ENCODE results near the gene NOXRED1. TPM values are rescaled to one million over a fixed set of nuclear protein-coding genes. Genes with fewer than 3 reads are reported as not detected.

The NOXRED1 gene, protein sequence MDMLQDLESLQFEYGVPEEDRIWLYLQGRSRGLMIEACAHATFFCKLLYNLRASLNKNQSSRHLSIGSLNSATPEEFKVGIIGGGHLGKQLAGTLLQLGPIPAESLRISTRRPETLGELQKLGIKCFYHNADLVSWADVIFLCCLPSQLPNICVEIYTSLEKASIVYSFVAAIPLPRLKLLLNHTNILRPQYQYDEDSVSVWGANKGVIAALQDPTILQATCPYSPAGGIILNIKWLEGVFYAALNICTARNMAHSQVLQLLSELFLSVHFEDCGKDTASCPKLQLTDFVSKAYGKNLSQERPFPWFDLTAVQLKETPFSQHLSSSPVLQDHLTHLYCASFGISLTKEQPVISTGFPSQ
- not detected for polyA plus RNA-seq (2013, experiment 1 of 2)
- not detected for polyA plus RNA-seq (2013, experiment 2 of 2)

GRCh38 chr14:77423423-77423822, at the start of gene NOXRED1:
TSS of gene NOXRED1 (minus strand) at chr14:77423523. CDS start at chr14:77422889, 634 bp downstream.
- 91% methylated on average over 1 of the region's 1 CpG for WGBS
- H3K4me3 ChIP-seq (ENCODE audit: low read length): no peak within 1 kb of the TSS
- H3K27me3 ChIP-seq (ENCODE audit: insufficient read depth, low read length): no peaks in the 10 kb centered on the region
- H3K9ac ChIP-seq (ENCODE audit: low read depth, low read length): no peak within 1 kb of the TSS
- H3K27ac ChIP-seq (ENCODE audit: low read depth, low read length): no peak within 1 kb of the TSS
- H3K4me1 ChIP-seq (ENCODE audit: insufficient read depth, low read length): 0 out of 2 replicates have a peak, but pooled peaks cover 10% of the 10 kb centered on the region
- peaks cover 8% of the 10 kb centered on the region for H3K9me3 ChIP-seq (ENCODE audit: insufficient read depth, low read depth, low read length)
- H3K36me3 ChIP-seq (ENCODE audit: insufficient read depth, low read length): peaks cover 51% of the 10 kb centered on the region

- Histone ChIP-seq H3K4me1 (ENCODE audit: insufficient read depth, low read length) (peaks cover 11% of the 10 kb centered on the region; the same call in 1 of the 2 replicates), H3K9ac (ENCODE audit: low read depth, low read length) (no peak overlapping the region; the same call in 1 of the 2 replicates), H3K27ac (ENCODE audit: low read depth, low read length) (no peak overlapping the region), H3K36me3 (ENCODE audit: insufficient read depth, low read length) (peaks cover 44% of the 10 kb centered on the region), H3K27me3 (ENCODE audit: insufficient read depth, low read length) (no peaks in the 10 kb centered on the region), H3K4me3 (ENCODE audit: low read length) (no peak overlapping the region), H3K9me3 (ENCODE audit: insufficient read depth, low read depth, low read length) (no peaks in the 10 kb centered on the region)
- 80% methylated on average over 5 of the region's 5 CpGs for WGBS
Observed at GRCh38 chr14:77470224-77470870, 47.0 kb upstream of the NOXRED1 start.

DNA sequence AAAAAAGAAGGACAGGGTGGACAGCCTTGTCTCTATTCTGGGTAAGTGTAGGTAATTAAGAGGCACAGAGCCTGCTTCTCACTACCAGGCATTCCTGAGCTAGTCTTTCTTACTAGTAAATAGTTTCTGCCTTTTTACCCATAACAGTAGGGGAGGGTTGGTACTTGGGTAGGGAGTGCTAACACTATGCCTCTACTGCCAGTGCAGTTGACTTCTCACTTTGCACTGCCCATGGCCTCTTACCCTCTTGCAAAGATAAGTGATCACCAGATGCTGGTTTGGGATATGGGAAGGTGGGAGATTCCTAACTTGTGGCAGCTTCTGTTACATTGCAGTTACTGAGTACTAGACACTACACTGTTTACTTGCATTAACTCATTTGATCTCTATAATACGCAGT, 46.2 kb upstream of the NOXRED1 start:
- Histone ChIP-seq H3K27ac (ENCODE audit: low read depth, low read length) (no peak overlapping the region), H3K9me3 (ENCODE audit: insufficient read depth, low read depth, low read length) (no peaks in the 10 kb centered on the region), H3K27me3 (ENCODE audit: insufficient read depth, low read length) (no peaks in the 10 kb centered on the region), H3K4me1 (ENCODE audit: insufficient read depth, low read length) (peaks cover 11% of the 10 kb centered on the region; the same call in 1 of the 2 replicates), H3K9ac (ENCODE audit: low read depth, low read length) (no peak overlapping the region), H3K36me3 (ENCODE audit: insufficient read depth, low read length) (peaks cover 52% of the 10 kb centered on the region), H3K4me3 (ENCODE audit: low read length) (no peak overlapping the region)
- 100% methylated on average over 1 of the region's 1 CpG for WGBS

DNA sequence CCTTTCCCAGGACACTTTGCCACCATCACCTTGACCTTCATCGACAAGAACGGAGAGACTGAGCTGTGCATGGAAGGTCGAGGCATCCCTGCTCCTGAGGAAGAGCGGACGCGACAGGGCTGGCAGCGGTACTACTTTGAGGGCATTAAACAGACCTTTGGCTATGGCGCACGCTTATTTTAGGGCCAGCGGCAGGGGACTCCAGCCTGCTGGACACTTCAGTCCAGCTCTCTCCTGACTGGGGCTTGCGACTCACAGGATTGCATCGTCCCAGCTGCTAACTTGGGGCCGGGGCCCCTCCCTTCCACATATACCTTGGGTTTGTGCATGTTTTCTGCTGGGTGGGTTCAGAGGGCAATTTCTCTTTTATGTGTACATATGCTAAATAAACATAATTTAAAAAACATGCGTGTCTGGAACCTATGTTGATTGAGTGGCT, 45.8 kb upstream of the NOXRED1 start:
- no peaks in the 10 kb centered on the region for H3K27me3 ChIP-seq (ENCODE audit: insufficient read depth, low read length)
- no peak overlapping the region for H3K27ac ChIP-seq (ENCODE audit: low read depth, low read length)
- 90% methylated on average over 14 of the region's 14 CpGs for WGBS
- H3K4me1 ChIP-seq (ENCODE audit: insufficient read depth, low read length): peaks cover 11% of the 10 kb centered on the region; the same call in 1 of the 2 replicates
- no peak overlapping the region for H3K4me3 ChIP-seq (ENCODE audit: low read length)
- H3K9ac ChIP-seq (ENCODE audit: low read depth, low read length): no peak overlapping the region
- no peaks in the 10 kb centered on the region for H3K9me3 ChIP-seq (ENCODE audit: insufficient read depth, low read depth, low read length)
- H3K36me3 ChIP-seq (ENCODE audit: insufficient read depth, low read length): peaks cover 57% of the 10 kb centered on the region

- no peak overlapping the region for H3K4me3 ChIP-seq (ENCODE audit: low read length)
- H3K4me1 ChIP-seq (ENCODE audit: insufficient read depth, low read length): peaks cover 9% of the 10 kb centered on the region; the same call in 1 of the 2 replicates
- H3K27me3 ChIP-seq (ENCODE audit: insufficient read depth, low read length): no peaks in the 10 kb centered on the region
- peaks cover 70% of the 10 kb centered on the region for H3K36me3 ChIP-seq (ENCODE audit: insufficient read depth, low read length)
- H3K27ac ChIP-seq (ENCODE audit: low read depth, low read length): no peak overlapping the region
- H3K9ac ChIP-seq (ENCODE audit: low read depth, low read length): no peak overlapping the region
- 94% methylated on average over 5 of the region's 5 CpGs for WGBS
- H3K9me3 ChIP-seq (ENCODE audit: insufficient read depth, low read depth, low read length): no peaks in the 10 kb centered on the region
Observed at GRCh38 chr14:77467801-77468200, 44.5 kb upstream of the NOXRED1 start.

DNA sequence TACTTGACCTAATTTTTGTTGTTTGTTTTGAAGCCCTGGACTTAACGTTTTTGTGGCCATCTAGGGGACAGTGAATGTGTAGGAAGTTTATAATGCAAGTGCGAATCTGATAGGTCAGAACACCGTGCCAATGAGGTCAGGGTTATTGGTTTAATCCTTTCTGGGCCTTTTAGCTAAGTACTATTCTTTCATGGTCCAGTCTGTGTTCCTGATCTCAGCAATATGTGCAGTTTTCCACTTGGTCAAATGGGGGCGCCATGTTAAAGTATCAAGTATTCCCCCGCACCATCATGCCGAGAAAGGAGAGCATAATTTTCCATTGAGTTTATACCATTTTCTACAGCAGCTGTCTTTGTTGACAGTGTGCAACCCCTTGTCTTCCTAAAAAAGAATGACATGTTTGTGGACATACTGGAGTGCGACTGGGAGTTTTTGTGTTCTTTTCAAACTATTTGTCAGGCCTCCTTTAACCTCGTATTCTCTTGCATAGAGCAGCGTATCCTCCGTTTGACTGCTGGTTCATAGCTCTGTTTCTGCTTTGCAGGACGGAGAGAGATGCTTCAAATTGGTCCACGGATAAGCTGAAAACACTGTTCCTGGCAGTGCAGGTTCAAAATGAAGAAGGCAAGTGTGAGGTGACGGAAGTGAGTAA, 35.9 kb upstream of the NOXRED1 start:
- peak overlapping the region; percentile 85 for H3K4me3 ChIP-seq (ENCODE audit: low read length)
- 51% methylated on average over 13 of the region's 13 CpGs for WGBS
- H3K4me1 ChIP-seq (ENCODE audit: insufficient read depth, low read length): peaks cover 6% of the 10 kb centered on the region; the same call in 1 of the 2 replicates
- no peaks in the 10 kb centered on the region for H3K27me3 ChIP-seq (ENCODE audit: insufficient read depth, low read length)
- no peak overlapping the region for H3K27ac ChIP-seq (ENCODE audit: low read depth, low read length)
- H3K9me3 ChIP-seq (ENCODE audit: insufficient read depth, low read depth, low read length): no peaks in the 10 kb centered on the region
- peaks cover 46% of the 10 kb centered on the region for H3K36me3 ChIP-seq (ENCODE audit: insufficient read depth, low read length)
- peak overlapping the region; percentile 95 for H3K9ac ChIP-seq (ENCODE audit: low read depth, low read length)

- H3K9me3 ChIP-seq (ENCODE audit: insufficient read depth, low read depth, low read length): no peaks in the 10 kb centered on the region
- H3K36me3 ChIP-seq (ENCODE audit: insufficient read depth, low read length): peaks cover 39% of the 10 kb centered on the region
- WGBS: 2% methylated on average over 29 of the region's 29 CpGs
- peak overlapping the region; percentile 93 for H3K27ac ChIP-seq (ENCODE audit: low read depth, low read length)
- peaks cover 6% of the 10 kb centered on the region; the same call in 1 of the 2 replicates for H3K4me1 ChIP-seq (ENCODE audit: insufficient read depth, low read length)
- no peaks in the 10 kb centered on the region for H3K27me3 ChIP-seq (ENCODE audit: insufficient read depth, low read length)
- H3K9ac ChIP-seq (ENCODE audit: low read depth, low read length): peak overlapping the region; percentile 95
- peak overlapping the region; percentile 85 for H3K4me3 ChIP-seq (ENCODE audit: low read length)
Observed at GRCh38 chr14:77458249-77458950, 35.1 kb upstream of the NOXRED1 start.

DNA sequence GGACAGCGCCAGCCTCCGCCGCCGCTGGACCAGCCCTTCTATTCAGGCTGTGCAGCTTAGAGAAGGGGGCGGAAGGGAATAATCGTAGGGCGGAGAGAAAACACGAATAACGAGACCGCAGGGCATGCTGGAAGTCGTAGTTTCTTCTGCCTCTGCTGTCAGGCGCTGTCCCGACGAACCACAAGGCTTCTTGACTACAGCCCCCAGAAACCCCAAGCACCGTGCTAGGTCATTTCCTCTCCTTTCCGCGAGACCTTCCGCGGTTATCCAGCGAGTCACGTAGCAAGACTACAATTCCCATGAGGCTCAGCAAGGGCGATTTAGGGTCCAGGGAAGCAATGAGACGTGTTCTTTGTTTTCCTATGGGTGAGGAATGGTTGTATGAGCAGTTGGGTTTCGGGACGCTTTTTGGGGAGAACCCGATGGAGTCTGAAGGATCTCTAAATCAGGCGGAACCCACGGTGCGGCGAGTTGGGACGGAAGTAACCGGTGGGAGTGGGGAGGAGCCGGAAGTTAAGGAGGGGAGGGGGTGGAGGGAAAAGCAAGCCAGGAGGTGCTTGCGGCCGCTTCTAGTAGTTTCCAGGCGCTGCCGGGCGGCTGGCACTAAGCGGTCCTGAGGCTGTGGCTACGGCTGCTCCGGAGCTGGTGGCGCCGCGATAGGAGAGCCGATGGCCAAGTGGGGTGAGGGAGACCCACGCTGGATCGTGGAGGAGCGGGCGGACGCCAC, 34.4 kb upstream of the NOXRED1 start, which contains the start of the genes AHSA1 and VIPAS39:
Gene AHSA1 (plus strand): TSS at position 572 of the 727 bp plus-strand sequence. CDS start 97 bp downstream, at position 669.
Gene VIPAS39 (minus strand): TSS at position 80 of the 727 bp plus-strand sequence. CDS start 3,499 bp downstream, outside the sequence.
- H3K36me3 ChIP-seq (ENCODE audit: insufficient read depth, low read length): peaks cover 39% of the 10 kb centered on the region
- under 1% methylated on average over 50 of the region's 50 CpGs for WGBS
- H3K27ac ChIP-seq (ENCODE audit: low read depth, low read length): peak within 1 kb of the TSS; percentile 93
- H3K9me3 ChIP-seq (ENCODE audit: insufficient read depth, low read depth, low read length): no peaks in the 10 kb centered on the region
- H3K27me3 ChIP-seq (ENCODE audit: insufficient read depth, low read length): no peaks in the 10 kb centered on the region
- peak within 1 kb of the TSS; percentile 85 for H3K4me3 ChIP-seq (ENCODE audit: low read length)
- peak within 1 kb of the TSS; percentile 95 for H3K9ac ChIP-seq (ENCODE audit: low read depth, low read length)
- peaks cover 6% of the 10 kb centered on the region; the same call in 1 of the 2 replicates for H3K4me1 ChIP-seq (ENCODE audit: insufficient read depth, low read length)

DNA sequence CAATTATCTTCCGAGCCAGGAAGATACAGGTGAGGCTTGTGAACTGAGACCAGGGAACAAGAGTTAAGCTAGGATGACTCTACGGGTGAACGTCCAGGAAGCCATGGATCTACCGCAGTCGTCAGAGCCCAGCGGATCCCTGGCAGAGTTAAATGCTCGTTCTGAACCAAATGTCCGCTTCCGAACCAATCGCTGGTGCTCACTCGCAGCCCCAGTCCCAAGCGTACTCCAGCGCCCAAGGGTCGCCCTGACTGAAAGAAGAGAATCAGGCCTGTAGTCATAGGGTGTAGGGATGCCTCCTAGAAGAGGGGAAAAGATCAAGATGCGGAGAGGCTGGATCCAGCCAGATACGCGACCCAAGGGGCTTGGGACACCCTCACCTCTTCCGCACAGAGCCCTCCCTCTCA, 33.8 kb upstream of the NOXRED1 start:
- H3K27me3 ChIP-seq (ENCODE audit: insufficient read depth, low read length): no peaks in the 10 kb centered on the region
- peaks cover 36% of the 10 kb centered on the region for H3K36me3 ChIP-seq (ENCODE audit: insufficient read depth, low read length)
- H3K4me1 ChIP-seq (ENCODE audit: insufficient read depth, low read length): peaks cover 6% of the 10 kb centered on the region; the same call in 1 of the 2 replicates
- peak overlapping the region; percentile 79 for H3K9ac ChIP-seq (ENCODE audit: low read depth, low read length)
- H3K4me3 ChIP-seq (ENCODE audit: low read length): peak overlapping the region; percentile 85
- peak overlapping the region; percentile 65; the same call in 1 of the 2 replicates for H3K27ac ChIP-seq (ENCODE audit: low read depth, low read length)
- no peaks in the 10 kb centered on the region for H3K9me3 ChIP-seq (ENCODE audit: insufficient read depth, low read depth, low read length)
- WGBS: 1% methylated on average over 18 of the region's 18 CpGs
